HL-60/S4 treated with phorbol 12-myristate 13-acetate at 8.2 ng/mL for 4 days and 3 days (cell line): ENCODE data around the gene NKG7.
"Not testable (repeated sequence)": the region's sequence is repeated elsewhere in the genome, so short reads cannot be mapped to it uniquely, and the experiment has no call there.

Source experiments
- in situ Hi-C: fragments of 300-500 bp; cut with MboI; formaldehyde crosslinking; loops from 2 replicates; pipeline ENCODE4 v1.15.0; 2022; ENCODE audit warnings: low sequenced_read_pairs

NKG7 gene, protein sequence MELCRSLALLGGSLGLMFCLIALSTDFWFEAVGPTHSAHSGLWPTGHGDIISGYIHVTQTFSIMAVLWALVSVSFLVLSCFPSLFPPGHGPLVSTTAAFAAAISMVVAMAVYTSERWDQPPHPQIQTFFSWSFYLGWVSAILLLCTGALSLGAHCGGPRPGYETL

GRCh38 chr19:51372649-51373504, at the start of gene NKG7:
Gene NKG7 (minus strand): TSS chr19:51372654. CDS start chr19:51372535, 119 bp downstream.
- in situ Hi-C loops, result no loop called here

DNA sequence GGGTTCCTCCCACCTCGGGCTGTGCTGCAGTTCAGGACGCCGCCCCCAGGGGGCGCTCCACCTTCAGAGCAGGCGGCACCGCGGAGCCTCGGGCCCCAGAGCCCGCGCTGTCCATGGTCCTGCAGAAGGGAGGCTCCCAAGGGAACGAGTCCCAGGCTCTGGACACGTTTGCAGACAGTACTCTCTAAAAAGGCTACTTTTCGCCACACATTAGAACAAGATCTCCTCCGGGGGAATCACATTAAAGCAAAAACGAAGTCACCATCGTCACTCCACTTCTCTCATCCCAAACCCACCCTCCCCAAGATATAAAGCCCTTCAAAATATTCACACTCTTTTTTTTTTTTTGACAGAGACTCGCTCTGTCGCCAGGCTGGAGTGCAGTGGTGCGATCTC, 49.6 kb upstream of the NKG7 start:
- in situ Hi-C loops, result no loop called here

GRCh38 chr19:51421229-51422052, 49.0 kb upstream of the NKG7 start:
- in situ Hi-C loops, result no loop called here

- in situ Hi-C loops, result not testable (repeated sequence)
These were observed 48.1 kb upstream of the NKG7 start for GRCh38 chr19:51420511-51420910.

DNA sequence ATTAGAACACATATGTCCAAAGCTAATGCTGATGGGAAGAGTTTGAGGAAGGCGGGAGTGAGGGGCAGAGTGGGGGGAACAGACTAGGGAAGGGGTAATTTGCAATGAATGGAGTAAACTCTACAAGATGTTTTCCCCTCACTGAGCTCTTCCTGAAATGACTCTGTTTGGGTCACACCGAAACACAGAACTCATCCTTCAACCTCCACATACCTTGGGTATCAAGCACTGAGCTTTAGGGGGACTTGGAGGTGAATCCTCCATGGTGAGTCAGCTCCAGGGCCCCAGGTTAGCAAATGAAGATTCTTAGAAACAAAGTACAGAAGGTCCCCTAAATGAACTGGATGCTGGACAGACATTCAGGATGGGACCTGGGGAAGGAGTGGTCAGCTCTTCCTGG, 46.3 kb upstream of the NKG7 start:
- in situ Hi-C loops, result no loop called here

GRCh38 chr19:51417810-51418157, 45.3 kb upstream of the NKG7 start:
- in situ Hi-C loops, result no loop called here

- in situ Hi-C loops, result no loop called here
These were observed 44.8 kb upstream of the NKG7 start, which contains the start of gene SIGLEC10 for GRCh38 chr19:51417107-51417809. Gene SIGLEC10 (minus strand): TSS chr19:51417642. CDS start chr19:51417581, 61 bp downstream.

DNA sequence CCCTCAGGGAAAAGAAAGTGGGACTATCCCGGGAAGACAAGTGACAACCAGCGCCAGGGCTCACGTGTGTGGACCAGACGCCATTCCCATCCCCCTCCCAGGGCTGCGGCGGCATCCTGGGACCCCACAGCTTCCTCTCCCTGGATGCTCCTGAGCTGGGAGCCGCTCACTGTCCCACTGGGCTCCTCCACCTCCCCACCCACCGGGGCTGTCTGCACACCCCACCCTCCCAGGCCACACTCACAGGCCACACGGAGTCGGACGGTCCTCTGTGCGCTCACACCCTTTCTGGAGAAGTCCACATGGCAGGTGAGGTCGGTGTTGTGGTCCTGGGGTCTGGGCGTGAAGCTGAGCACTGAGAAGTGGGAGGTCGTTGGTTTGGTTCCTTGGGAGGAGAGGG, 44.0 kb upstream of the NKG7 start:
- in situ Hi-C loops, result not testable (repeated sequence)

DNA sequence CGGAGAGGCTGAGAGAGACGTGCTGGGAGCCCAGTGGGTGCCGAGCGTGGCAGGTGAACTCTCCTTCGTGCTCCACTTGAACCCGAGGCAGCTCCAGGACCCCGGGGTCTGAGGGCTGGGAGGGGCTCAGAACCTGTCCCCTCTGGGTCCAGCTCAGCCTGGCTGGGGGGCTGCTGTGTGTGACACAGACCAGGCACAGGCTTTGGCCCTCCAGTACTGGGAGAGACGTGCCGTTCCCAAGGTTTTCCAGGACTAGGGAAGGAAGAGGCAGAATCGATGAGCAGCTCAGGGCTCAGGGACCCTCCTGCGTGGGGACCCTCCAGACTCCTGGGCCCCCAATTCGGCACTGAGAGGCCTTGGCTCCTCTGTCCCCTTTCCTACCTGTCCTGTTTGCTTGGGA, 42.7 kb upstream of the NKG7 start:
- in situ Hi-C loops, result no loop called here

- in situ Hi-C loops, result no loop called here
These were observed 38.7 kb upstream of the NKG7 start for GRCh38 chr19:51410950-51411748.

GRCh38 chr19:51407511-51408131, 35.2 kb upstream of the NKG7 start:
- in situ Hi-C loops, result no loop called here

- in situ Hi-C loops, result no loop called here
These were observed 29.7 kb upstream of the NKG7 start for GRCh38 chr19:51402117-51402516.

DNA sequence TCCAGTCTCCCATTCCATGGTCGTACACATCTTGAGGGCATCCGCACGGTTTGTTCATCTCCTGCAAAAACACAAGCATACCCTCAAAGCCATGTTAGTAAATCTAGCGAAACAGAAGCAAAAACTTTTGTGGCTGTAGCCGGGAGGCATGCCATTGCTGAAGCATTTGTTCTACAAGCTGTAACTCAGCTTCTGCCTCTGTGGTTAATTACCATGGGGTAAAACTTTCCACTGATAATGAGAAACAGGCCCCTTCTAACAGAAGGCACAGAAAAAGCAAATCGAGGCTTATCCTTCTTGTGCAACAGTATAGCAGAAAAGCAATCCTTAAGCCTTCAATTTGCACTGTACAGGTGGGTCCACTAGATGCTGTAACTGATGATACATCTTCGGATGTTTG, 27.5 kb upstream of the NKG7 start:
- in situ Hi-C loops, result not testable (repeated sequence)

DNA sequence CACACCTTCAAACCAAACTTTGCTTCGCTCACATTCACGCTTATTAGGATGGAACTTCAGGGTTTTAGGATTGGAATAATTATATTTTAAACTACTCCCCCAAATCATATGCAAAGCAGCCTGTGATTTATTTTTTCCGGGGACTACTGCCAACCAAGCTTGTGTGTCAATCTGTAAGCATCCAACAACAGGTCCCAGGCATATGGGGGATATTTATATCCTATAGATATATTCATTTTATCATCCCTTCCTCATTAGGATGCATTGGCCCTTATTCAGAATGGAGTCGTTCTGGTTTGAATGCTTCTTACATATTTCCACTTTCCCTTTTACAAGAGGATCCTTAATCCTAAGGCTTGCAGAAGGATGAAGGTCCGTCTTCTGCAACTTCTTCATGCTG, 26.8 kb upstream of the NKG7 start:
- in situ Hi-C loops, result no loop called here

DNA sequence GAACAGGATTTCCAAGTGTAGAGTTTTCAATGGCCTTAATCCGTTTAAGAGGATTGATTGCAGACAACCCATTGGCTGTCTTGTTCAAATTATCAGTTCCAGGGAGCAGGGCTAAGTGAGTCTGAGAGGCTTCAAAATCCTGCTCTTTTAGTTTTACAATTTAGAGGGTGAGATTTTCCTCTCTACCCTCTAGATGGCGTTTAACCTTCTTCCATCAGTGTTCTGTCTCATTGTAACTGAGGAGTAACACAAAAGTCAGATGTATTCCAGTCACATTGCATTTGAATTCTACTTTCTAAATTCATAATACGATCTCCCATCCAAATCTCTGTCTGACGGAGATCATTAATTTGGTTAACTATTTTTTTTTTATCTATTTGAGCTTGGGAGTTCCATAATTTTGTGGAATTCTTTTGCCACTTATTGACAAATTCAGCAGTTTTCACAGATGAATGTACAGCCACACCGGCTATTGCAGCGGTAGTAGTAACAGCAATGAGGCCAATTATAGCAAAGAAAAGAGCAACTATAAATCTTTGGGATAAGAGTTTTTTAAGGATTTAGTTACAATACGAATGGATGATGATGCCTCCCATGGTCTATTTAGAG, 25.7 kb upstream of the NKG7 start:
- in situ Hi-C loops, result no loop called here

GRCh38 chr19:51397453-51397852, 25.0 kb upstream of the NKG7 start:
- in situ Hi-C loops, result not testable (repeated sequence)

- in situ Hi-C loops, result no loop called here
These were observed 23.7 kb upstream of the NKG7 start for GRCh38 chr19:51396175-51396574.

DNA sequence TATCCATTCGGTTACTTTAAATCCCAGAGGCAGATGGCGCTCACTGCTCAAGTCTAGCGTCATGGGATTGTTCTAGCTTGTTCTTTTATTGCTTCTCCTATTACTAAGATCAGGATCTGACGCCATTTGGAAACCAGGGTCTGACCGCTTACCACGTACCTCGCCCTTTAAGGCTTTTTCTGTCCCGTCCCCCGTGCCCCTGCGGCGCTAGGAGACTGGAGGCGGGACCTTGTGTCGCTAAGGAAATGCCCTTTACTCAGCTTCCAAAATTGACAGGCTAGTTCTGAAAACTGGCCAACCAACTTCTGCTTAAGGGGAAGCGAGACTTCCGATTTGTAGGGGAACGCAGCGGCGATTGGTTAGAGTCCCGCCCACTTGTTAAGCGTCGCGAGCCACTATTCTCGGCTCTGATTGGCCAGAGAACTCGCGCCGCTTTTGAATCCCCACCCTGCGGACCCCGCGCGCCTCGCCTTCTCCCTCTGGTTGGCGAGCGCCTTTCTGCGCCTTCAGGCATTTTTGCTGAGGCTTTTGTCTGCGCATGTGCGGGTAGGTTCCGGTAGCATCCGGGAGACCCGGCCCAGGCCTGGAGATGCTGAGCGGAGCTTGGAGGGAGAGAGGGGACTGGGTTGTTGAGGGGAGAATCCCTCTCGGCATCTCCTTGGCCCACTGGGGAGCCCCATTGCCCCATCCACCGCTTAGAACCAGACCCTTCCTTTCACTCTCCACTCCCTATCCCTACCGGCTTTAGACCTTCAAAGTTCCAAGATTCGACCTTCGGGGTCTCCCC, 21.8 kb upstream of the NKG7 start:
- in situ Hi-C loops, result no loop called here

DNA sequence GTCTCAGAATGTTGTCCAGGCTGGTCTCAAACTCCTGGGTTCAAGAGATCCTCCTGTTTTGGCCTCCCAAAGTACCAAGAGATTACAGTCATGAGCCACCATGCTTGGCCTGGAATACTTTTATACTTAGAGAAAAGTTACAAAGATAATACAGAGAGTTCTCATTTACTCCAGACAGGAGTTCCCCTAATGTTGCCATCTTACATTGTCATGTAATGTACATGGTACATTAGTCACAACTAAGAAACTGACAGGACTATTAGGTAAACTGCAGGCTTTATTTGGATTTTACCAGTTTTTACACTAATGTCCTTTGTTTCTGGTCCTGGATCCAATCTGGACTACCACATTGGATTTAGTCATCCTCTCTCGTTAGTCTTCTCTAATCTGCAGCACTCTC, 20.2 kb upstream of the NKG7 start:
- in situ Hi-C loops, result no loop called here
